Measurements from ENCODE around the gene MYO18A. TPM values are rescaled to one million over a fixed set of nuclear protein-coding genes. Genes with fewer than 3 reads are reported as not detected.

The MYO18A gene
- total and polyA plus RNA-seq, 2 donors from 2014 or later, result 25.6 to 60.7 TPM

DNA sequence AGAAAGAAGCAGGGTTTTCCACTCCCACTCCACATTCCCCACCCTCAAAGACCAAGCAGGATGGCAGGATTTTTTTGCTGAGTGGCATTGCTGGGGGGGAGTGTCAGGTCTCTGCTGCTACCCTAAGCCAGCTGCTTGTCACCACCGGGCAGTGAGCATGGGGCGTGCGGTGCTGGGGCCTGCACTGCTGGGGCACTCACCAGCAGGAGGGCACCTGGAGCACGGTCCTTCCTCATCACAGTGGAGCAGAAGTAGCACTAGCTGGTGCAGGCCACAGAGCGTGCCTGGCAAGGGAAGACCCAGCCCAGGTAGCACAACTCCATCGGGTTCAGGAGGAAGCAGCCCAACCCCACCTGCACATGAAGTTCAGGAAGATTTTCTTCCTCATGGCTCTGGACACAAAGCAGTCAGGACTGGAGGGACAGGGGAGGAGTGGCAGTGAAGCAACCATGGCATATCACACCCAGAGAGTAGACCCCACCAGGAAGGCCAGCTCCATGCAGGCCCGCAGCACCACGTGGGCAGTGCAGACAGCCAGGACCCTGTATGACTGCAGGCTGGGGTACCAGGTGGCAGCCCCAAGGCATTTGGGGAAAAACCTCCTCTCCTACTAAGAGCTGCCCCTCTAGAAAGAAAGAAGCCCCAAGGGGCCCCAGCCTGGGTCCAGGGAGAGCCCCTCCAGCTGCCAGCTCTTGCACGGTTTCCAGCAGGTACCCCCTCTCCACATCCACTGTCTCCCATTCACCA, 16.7 kb upstream of the MYO18A start:
- TF ChIP-seq, protein P1, sequence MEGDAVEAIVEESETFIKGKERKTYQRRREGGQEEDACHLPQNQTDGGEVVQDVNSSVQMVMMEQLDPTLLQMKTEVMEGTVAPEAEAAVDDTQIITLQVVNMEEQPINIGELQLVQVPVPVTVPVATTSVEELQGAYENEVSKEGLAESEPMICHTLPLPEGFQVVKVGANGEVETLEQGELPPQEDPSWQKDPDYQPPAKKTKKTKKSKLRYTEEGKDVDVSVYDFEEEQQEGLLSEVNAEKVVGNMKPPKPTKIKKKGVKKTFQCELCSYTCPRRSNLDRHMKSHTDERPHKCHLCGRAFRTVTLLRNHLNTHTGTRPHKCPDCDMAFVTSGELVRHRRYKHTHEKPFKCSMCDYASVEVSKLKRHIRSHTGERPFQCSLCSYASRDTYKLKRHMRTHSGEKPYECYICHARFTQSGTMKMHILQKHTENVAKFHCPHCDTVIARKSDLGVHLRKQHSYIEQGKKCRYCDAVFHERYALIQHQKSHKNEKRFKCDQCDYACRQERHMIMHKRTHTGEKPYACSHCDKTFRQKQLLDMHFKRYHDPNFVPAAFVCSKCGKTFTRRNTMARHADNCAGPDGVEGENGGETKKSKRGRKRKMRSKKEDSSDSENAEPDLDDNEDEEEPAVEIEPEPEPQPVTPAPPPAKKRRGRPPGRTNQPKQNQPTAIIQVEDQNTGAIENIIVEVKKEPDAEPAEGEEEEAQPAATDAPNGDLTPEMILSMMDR (IDR thresholded peaks at IDR 0.05; ENCODE audit: borderline replicate concordance, extremely low read depth, insufficient read depth), result no peak
- no peak for FAIRE-seq
- Histone ChIP-seq H3K4me3 (ENCODE audit: low read length in 3 of 3) (no peak overlapping the region), H3K9me3 (ENCODE audit: control insufficient read depth in 2 of 3, insufficient read depth in 1 of 3, low read length in 3 of 3) (no peaks in the 10 kb centered on the region), H3K27me3 (ENCODE audit: control insufficient read depth, insufficient read depth, low read length) (no peaks in the 10 kb centered on the region), H3K36me3 (ENCODE audit: control insufficient read depth in 2 of 3, insufficient read depth in 3 of 3, low read length in 3 of 3) (no peaks in the 10 kb centered on the region), H3K27ac (ENCODE audit: low read depth in 2 of 2, low read length in 2 of 2) (no peak overlapping the region), H3K4me1 (ENCODE audit: control insufficient read depth in 2 of 3, insufficient read depth in 2 of 3, low read depth in 1 of 3, low read length in 3 of 3) (no peaks in the 10 kb centered on the region), H3K9ac (ENCODE audit: low read length in 3 of 3) (no peak overlapping the region)
- intact Hi-C loops (cut with DNase I), result no loop called here
- no peak for DNase-seq

DNA sequence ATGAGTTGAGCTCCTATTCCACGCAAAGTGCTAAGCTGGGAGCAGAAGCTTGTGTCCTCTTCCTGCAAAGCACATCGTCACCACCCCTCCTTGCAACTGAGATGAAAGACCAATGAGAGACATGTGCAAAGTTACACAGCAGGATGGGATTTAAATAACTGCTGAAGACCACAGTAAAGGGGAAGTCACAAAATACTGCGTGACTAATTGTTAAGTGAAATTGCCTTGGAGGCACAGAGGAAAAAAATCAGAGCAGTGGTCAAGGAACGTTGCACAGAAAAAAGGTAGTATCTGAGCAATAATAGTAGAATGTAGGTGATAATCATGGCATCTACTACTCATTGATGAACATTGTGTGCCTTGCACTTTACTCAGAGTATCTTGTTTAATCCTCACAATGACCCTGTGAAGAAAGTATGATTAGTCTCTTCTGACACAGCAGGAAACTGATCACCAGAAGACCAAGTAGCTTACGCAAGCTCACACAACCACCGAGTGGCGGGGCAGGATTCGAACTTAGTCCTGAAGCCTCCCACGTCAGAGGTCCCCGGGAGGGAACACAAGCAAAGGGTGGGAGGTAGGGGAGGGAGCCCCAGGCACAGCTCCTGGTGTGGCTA, 15.4 kb upstream of the MYO18A start:
- intact Hi-C loops (cut with DNase I), result no loop called here
- Histone ChIP-seq H3K4me3 (ENCODE audit: low read length in 3 of 3) (no peak overlapping the region), H3K27ac (ENCODE audit: low read depth in 2 of 2, low read length in 2 of 2) (no peak overlapping the region), H3K36me3 (ENCODE audit: control insufficient read depth in 2 of 3, insufficient read depth in 3 of 3, low read length in 3 of 3) (no peaks in the 10 kb centered on the region), H3K9me3 (ENCODE audit: control insufficient read depth in 2 of 3, insufficient read depth in 1 of 3, low read length in 3 of 3) (no peaks in the 10 kb centered on the region), H3K9ac (ENCODE audit: low read length in 3 of 3) (no peak overlapping the region), H3K4me1 (ENCODE audit: control insufficient read depth in 2 of 3, insufficient read depth in 2 of 3, low read depth in 1 of 3, low read length in 3 of 3) (no peaks in the 10 kb centered on the region), H3K27me3 (ENCODE audit: control insufficient read depth, insufficient read depth, low read length) (no peaks in the 10 kb centered on the region)
- no peak for FAIRE-seq
- TF ChIP-seq, protein P1 (IDR thresholded peaks at IDR 0.05; ENCODE audit: borderline replicate concordance, extremely low read depth, insufficient read depth), result no peak
- DNase-seq, result no peak

DNA sequence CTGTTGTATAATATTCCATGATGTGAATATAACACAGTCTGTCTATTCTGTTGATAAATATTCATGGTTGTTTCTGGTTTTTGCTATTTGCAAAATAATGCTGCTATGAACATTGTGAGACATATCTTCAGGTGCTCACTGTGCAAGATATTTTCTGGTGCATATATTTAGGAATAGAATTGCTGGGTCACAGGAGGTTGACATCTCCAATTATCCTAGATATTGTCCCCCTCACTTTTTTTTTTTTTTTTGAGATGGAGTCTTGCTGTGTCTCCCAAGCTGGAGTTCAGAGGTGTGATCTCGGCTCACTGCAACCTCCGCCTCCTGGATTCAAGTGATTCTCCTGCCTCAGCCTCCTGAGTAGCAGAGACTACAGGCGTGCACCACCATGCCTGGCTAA, 14.5 kb upstream of the MYO18A start:
- no peak for DNase-seq
- Histone ChIP-seq H3K4me3 (ENCODE audit: low read length in 3 of 3) (no peak overlapping the region), H3K27me3 (ENCODE audit: control insufficient read depth, insufficient read depth, low read length) (no peaks in the 10 kb centered on the region), H3K36me3 (ENCODE audit: control insufficient read depth in 2 of 3, insufficient read depth in 3 of 3, low read length in 3 of 3) (no peaks in the 10 kb centered on the region), H3K27ac (ENCODE audit: low read depth in 2 of 2, low read length in 2 of 2) (no peak overlapping the region), H3K9ac (ENCODE audit: low read length in 3 of 3) (no peak overlapping the region), H3K4me1 (ENCODE audit: control insufficient read depth in 2 of 3, insufficient read depth in 2 of 3, low read depth in 1 of 3, low read length in 3 of 3) (no peaks in the 10 kb centered on the region), H3K9me3 (ENCODE audit: control insufficient read depth in 2 of 3, insufficient read depth in 1 of 3, low read length in 3 of 3) (no peaks in the 10 kb centered on the region)
- TF ChIP-seq, protein P1 (IDR thresholded peaks at IDR 0.05; ENCODE audit: borderline replicate concordance, extremely low read depth, insufficient read depth), result no peak
- intact Hi-C loops (cut with DNase I), result no loop called here
- FAIRE-seq, result no peak

Measured in kidney (tissue), 14 donors.